Suppressor macrophage treated with lipopolysaccharide for 4 hours (primary cell): ENCODE measurements around the gene REX1BD.
A peak's percentile ranks its signal among the peaks of the same experiment; 100 is the strongest.
"Not testable (repeated sequence)": the region's sequence is repeated elsewhere in the genome, so short reads cannot be mapped to it uniquely, and the experiment has no call there.

Experiments
- DNase-seq: peaks from one replicate; pipeline ENCODE4 v3.0.0-alpha.2; 2020

Gene REX1BD

DNA sequence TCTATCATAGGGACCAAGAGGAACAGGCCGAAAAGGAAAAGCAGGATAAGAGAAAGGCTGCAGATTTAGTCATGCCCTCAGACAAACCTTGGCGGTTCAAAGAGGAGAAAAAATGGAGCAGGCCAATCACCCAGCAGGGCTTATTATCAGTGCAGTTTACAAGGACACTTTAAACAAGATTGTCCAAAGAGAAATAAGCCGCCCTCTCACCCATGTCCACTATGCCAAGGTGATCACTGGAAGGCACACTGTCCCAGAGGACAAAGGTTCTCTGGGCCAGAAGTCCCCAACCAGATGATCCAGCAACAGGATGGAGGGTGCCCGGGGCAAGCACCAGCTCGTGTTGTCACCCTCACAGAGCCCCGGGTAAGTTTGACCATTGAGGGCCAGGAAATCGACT lies 8.3 kb upstream of the REX1BD start:
- no peak for DNase-seq

- DNase-seq: peak; percentile 74
Measured at GRCh38 chr19:18586306-18586705, 2.3 kb upstream of the REX1BD start.

- DNase-seq: no peak
Measured at GRCh38 chr19:18587561-18587960, 1.0 kb upstream of the REX1BD start.

DNA sequence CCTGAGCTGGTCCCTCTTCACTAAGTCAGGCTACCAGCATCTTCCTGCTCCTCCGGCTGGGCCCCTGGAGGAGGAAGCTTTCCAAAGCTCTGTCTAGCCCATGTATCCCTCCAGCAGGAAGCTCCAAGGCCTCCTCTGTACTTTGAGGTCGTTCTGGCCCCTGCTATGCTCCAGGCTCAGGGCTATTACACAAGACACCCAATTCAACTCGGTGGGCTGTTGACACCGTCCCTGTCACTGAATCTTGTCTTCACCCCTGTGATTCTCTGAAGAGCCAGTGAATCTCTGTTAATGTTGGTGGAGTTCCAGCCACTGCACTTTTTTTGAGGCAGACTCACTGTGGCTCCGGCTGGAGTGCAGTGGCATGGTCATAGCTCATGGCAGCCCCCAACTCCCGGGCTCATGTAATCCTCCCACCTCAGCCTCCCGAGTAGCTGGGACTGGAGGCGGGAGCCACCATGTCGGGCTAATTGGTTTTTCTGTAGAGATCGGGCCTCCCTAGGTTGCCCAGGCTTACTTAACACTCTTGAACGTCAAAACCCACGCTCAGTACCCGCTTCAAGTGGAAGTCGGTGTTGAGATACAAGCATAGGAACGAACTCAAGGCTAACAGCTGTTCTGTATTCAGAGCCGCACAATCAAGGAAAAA lies 512 bp upstream of the REX1BD start:
- no peak for DNase-seq

GRCh38 chr19:18589380-18590272 lies 1.0 kb downstream of the REX1BD start:
- DNase-seq: peak; percentile 67

- peak; percentile 38 for DNase-seq
Measured at GRCh38 chr19:18590273-18591272, 2.0 kb downstream of the REX1BD start.

DNA sequence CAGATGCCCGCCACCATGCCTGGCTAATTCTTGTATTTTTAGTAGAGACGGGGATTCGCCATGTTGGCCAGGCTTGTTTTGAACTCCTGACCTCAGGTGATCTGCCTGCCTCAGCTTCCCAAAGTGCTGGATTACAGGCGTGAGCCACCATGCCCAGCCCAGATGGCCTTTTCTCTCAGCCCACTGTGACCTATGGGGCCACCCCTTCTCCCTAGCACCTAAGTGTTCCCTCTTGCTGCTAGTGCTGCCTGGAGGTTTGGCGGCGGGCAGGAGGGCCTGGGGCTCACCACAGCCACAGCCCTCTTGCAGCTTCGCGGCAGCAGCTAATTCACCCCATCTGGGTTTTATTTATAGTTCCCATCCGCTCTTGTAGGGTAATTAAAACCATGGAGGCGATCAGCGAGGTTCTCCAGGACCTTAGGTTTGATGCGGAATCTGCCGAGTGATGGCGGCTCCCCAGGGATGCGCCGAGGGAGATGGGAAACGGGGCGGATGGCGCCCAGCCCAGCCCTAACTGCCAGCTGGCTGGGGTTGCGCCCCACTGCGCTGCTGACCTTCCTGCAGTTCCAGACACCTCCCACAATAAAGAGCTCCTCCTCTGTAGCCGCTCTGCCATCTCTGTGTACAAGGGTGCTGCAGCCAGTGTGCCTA lies 3.3 kb downstream of the REX1BD start:
- no peak for DNase-seq

DNA sequence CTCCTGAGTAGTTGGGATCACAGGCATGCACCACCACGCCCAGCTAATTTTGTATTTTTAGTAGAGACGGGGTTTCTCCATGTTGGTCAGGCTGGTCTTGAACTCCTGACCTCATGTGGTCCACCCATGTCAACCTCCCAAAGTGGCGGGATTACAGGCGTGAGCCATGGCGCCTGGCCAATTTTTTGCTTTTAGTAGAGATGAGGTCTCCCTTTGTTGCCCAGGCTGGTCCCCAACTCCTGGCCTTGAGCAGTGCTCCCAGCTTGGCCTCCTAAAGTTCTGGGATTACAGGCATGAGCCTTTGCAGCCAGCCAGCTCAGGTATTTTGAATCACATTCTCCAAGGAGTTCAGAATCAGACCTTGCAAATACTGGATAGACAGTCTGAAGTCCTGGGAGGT lies 4.1 kb downstream of the REX1BD start:
- DNase-seq: not testable (repeated sequence)

DNA sequence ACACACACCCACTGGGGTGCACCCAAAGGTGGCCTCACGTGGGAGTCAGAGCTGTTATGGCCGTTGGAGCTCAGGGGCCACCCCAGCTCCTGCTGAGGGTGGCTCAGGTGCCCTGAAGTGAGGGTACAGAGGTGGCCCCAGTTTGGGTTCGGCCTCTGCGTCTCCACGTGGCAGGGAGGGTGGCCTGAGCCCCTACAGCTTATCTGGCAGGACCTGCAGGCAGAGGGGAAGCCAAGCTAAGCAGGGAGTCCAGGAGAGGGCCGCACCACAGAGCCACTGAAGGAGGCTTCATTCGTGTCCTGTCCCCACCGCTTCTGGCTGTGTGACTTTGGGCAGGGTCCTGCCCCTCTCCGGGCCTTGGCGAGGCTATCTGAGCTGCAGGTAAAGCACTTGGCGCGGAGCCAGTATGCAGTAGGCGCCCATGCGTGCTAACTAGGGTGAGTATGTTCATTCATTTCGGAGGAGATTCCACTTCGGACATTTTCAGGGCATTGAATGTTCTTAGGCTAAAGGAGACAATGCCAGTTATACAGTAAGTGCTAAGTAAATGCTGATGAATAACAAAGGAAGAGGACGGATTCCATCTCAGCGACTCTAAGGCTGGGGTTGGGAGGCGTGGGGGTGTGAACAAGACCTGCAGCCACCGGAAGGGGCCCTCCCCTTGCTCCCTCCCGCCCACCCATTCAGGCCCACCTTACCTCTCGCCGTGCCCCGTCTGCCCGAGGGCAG lies 4.9 kb downstream of the REX1BD start:
- no peak for DNase-seq

DNA sequence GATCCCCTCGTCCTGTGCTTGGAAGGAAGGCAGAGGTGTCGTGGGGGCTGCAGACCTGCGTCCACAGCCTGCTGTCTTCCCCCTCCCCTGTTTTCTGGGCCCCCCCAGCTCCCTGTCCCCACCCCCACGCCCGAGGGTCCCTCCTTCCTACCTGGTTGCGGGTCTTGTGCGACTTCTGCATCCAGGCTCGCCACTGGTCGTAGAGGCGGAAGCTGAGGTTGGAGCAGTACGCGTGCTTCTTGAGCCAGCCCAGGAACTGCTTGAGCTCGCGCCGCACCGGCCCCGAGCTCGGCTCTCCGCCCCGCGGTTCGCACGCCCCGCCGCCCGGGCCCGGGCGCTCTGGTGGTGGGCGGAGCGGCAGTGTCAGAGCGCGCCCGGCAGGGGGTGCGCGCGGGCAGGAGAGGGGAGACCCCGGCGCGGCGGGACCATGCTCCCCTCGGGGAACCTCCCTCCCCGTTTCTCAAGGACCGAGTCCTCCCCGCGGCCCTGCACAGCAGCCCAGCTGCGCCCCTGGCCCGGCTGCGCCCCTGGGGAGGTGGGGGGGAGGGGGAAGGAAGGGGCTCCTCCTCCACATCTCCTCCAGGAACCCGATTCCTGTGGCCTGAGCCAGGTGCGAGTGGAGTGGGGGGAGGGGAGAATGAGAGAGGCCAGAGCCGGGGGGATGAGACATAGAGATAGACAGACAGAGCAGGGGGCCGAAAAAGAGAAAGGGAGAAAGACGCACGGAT lies 5.7 kb downstream of the REX1BD start:
- peak; percentile 84 for DNase-seq

DNA sequence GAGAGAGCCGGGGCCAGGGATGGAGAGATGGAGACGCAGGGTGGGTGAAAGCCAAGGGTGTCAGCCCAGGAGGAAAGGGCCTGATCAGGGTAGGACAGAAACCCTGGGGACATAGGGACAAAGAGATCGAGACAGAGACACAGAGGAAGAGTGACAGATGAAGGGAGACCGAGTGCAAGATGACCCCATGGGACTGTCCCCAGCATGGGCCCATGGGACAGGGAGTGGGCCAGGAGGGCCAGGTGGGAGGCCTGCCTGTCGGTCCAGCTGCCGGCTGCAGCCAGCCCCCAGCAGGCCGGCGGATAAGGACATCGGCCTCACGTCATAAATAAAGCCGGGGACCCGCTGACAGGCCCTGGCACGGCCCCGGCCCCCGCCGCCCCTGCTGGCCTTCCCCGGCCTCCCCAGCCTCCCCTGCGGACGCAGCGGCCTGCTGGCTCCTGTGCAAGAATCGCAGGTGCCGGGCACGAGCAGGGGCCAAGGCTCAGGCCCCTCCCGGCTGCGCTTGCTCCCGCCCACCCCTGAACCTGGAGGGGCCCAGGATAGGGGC lies 6.3 kb downstream of the REX1BD start:
- DNase-seq: no peak

GRCh38 chr19:18595475-18595874 lies 6.9 kb downstream of the REX1BD start:
- DNase-seq: no peak

DNA sequence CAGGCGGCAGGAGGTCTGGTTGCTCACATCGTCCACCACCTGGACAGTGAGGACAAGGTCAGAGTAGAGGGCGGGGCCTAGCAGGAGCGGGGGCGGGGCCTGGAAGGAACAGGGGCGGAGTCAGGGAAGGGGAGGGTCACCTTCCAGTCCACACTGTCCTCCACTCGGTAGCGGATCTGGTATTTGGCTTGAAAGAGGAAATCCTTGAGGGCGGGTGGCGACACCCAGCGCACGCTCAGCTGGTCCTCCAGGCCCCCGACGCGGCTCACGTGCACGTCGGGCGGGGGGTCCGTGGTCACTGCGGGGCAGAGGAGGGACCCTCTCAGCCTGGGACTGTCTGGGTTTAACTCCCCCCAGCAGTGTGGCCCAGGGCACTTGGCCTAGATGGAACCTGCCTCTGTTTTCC lies 8.2 kb downstream of the REX1BD start:
- peak; percentile 73 for DNase-seq

- no peak for DNase-seq
Measured at GRCh38 chr19:18597809-18598660, 9.4 kb downstream of the REX1BD start.

GRCh38 chr19:18599485-18599884 lies 10.9 kb downstream of the REX1BD start:
- no peak for DNase-seq

DNA sequence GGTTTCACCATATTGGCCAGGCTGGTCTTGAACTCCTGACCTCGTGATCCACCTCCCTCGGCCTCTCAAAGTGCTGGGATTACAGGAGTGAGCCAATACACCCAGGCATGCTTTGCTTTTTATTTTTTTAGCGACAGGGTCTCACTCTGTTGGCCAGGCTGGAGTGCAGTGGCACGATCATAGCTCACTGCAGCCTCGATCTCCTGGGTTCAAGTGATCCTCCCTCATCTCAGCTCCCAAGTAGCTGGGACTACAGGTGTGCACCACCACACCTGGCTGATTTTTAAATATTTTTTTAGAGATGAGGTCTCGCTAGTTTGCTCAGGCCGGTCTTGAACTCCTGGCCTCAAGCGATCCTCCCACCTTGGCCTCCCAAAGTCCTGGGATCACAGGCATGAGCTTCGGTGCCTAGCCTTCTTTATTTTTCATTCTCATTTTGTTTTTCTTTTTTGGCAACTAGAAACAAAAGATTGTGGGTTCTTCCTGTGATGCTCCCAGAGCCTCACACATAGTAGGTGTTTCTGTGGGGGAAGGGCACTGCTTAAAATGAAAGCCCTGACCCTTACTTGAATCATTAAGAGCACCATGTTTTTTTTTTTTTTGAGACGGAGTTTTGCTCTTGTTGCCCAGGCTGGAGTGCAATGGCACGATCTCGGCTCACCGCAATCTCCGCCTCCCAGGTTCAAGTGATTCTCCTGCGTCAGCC lies 12.2 kb downstream of the REX1BD start:
- not testable (repeated sequence) for DNase-seq

DNA sequence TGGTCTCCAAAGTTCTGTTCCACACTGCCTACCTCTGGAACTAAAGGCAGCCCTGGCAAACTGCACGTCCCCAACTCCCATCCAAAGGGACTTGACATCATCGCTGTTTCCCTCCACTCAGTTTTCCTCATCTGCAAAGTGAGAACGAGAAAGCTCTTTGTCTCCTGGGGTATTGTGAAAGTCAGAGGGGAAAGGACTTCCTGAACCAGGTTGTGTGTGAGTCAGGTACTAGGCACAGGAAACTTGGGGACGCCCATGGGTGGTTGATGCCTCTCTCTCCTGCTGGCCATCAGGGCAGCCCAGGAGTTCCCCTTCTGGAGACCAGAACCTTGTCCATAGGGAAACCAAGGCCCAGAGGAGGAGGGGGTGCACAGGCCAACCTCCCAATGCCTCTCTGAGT lies 13.3 kb downstream of the REX1BD start:
- no peak for DNase-seq

- peak; percentile 29 for DNase-seq
Measured at GRCh38 chr19:18603255-18603957, 14.8 kb downstream of the REX1BD start.
